Measurements from ENCODE around the gene RAI14. TPM values are rescaled to one million over a fixed set of nuclear protein-coding genes. Genes with fewer than 3 reads are reported as not detected.

Gene RAI14
- total RNA-seq, 2 experiments from 2014 or later, result 7.9 to 9.0 TPM

DNA sequence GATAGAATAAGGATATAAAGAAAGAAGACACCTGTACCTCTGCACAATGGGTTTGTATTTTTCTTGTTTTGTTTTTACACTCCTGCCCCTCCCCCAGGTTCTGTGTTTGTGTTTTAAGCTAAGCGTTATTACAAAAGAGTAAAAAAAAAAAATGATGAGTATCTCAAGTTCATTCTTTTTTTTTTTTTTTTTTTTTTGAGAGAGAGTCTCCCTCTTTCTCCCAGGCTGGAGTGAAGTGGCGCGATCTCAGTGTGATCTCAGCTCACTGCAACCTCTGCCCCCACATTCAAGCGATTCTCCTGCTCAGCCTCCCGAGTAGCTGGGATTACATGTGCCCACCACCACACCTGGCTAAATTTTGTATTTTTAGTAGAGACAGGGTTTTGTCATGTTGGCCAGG, 29.4 kb upstream of the RAI14 start:
- H3K36me3 Mint-ChIP-seq, result no peaks in the 10 kb centered on the region
- no peaks in the 10 kb centered on the region for H3K9me3 Mint-ChIP-seq
- H3K4me3 Mint-ChIP-seq, result no peak overlapping the region
- no peak for DNase-seq
- peaks cover 25% of the 10 kb centered on the region for H3K27me3 Mint-ChIP-seq
- H3K27ac Mint-ChIP-seq, result no peak overlapping the region
- H3K4me1 Mint-ChIP-seq, result peaks cover 9% of the 10 kb centered on the region

DNA sequence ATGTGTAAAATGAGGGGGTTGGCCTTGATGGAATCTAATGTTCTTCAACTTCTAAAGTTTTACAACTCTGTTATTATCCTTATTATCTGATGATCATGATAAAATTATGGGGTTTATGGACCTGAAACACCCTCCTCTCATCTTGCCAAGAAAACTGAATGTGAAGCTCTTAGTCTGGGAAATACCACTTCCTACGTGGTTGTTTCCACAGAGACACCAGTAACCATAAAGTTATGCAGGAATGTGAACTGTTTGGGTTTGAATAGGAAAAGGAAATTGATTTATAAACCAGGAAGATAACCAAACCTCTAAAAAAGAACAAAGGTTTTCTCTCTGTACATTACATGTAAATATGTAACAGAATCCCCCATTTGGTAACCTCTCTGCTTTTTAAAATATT, 28.3 kb upstream of the RAI14 start:
- Mint-ChIP-seq H3K36me3 (no peaks in the 10 kb centered on the region), H3K4me3 (no peak overlapping the region), H3K4me1 (no peaks in the 10 kb centered on the region), H3K9me3 (no peaks in the 10 kb centered on the region), H3K27me3 (peaks cover 22% of the 10 kb centered on the region), H3K27ac (no peak overlapping the region)
- no peak for DNase-seq

DNA sequence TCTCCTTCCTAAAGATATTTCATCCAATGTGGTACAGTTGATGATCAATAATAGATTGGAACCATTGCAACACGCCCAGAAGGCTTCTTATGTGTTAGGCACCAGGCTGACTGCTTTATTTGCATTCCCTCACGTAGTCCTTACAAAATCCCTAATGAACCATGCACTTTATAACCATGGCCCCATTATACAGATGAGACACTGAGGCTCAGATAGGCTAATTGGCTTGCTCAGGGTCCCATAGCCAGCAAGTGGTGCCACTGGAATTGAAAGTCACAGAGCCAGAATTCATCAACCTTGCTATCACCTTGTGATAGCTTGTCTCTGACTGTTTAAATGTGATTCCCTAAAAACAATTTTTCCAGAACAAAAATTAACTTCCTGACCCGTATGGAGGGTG, 27.8 kb upstream of the RAI14 start:
- Mint-ChIP-seq H3K4me1 (no peaks in the 10 kb centered on the region), H3K27ac (no peak overlapping the region), H3K4me3 (no peak overlapping the region), H3K9me3 (no peaks in the 10 kb centered on the region), H3K27me3 (peaks cover 22% of the 10 kb centered on the region), H3K36me3 (no peaks in the 10 kb centered on the region)
- DNase-seq, result no peak

DNA sequence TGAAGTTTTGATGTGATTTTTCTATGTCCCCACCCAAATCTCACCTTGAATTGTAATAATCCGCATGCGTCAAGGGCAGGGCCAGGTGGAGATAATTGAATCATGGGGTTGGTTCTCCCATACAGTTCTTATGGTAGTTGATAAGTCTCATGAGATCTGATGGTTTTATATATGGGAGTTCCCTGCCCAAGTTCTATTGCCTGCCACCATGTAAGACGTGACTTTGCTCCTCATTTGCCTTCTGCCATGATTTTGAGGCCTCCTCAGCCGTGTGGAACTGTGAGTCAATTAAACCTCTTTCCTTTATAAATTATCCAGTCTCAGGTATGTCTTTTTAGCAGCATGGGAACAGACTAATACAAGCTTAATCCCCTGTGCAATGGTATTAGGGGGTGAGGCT, 25.5 kb upstream of the RAI14 start:
- Mint-ChIP-seq H3K27ac (no peak overlapping the region), H3K36me3 (no peaks in the 10 kb centered on the region), H3K27me3 (peaks cover 16% of the 10 kb centered on the region), H3K4me1 (no peaks in the 10 kb centered on the region), H3K4me3 (no peak overlapping the region), H3K9me3 (no peaks in the 10 kb centered on the region)
- DNase-seq, result no peak

DNA sequence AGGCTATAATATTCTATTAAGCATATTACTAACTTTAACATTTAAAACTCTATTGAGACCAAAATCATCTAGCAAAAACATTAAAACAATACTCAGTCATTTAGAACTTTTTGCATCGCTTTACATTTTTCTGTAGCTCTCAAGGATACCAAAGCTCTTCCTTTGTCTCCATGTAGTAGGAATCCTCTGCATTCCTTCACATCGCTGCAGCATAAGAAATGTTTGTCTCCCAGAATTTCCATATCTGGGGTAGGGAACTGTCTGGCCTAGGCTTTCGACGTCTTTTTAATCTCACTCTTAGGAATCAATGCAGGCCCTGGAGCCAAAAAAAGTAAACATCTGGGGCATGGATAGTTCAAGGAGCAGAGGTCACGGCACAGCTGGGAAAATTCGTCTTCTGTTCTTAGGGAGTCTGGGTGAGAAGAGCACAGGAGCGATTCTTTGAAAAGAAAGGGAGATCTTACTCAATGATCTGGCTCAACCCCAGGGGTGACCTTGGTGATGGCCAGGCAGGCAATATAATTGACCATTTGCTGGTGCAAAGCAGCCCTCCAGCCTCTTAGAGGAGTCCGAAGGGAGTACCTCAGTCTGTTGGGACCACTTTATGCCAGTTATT, 23.2 kb upstream of the RAI14 start:
- Mint-ChIP-seq H3K4me3 (no peak overlapping the region), H3K36me3 (no peaks in the 10 kb centered on the region), H3K9me3 (peaks cover 1% of the 10 kb centered on the region), H3K4me1 (no peaks in the 10 kb centered on the region), H3K27me3 (peaks cover 13% of the 10 kb centered on the region), H3K27ac (no peak overlapping the region)
- DNase-seq, result no peak

DNA sequence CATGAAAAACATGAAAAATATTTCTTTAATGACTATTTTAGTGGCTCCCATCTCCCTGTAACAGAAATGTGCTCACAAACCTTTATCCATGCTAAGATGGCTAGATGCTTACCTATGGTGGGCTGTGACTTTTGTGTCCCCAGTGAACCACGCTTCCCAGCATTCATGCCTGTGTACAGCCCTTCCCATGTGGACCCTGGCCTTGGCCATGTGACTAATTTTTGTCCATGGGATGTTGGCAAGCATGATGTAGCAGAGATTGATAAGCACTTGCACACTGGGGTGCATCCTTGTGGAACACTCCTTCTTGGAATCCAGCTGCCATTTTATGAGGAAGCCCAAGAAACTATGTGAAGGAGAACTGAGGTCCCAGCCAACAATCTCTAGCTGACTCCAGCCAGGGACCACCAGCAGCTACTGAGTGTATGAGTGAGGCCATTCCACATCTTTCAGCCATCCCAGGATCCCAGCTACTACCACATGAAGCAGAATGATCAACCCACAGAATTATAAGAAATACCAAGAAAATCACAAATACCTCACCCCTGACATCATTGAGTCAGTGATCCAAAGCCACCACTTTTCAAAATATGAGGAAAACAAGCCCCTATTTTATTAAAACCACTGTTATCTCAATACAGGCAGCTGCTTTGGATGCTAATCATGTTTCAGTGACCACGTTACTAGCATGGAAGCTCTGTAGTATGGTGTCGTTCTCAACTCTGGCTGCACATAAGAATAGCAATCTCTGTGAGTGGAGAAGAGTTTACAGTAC, 16.1 kb upstream of the RAI14 start:
- Mint-ChIP-seq H3K9me3 (peaks cover 1% of the 10 kb centered on the region), H3K27me3 (peaks cover 14% of the 10 kb centered on the region), H3K4me3 (no peak overlapping the region), H3K36me3 (no peaks in the 10 kb centered on the region), H3K4me1 (no peaks in the 10 kb centered on the region), H3K27ac (no peak overlapping the region)
- no peak for DNase-seq

DNA sequence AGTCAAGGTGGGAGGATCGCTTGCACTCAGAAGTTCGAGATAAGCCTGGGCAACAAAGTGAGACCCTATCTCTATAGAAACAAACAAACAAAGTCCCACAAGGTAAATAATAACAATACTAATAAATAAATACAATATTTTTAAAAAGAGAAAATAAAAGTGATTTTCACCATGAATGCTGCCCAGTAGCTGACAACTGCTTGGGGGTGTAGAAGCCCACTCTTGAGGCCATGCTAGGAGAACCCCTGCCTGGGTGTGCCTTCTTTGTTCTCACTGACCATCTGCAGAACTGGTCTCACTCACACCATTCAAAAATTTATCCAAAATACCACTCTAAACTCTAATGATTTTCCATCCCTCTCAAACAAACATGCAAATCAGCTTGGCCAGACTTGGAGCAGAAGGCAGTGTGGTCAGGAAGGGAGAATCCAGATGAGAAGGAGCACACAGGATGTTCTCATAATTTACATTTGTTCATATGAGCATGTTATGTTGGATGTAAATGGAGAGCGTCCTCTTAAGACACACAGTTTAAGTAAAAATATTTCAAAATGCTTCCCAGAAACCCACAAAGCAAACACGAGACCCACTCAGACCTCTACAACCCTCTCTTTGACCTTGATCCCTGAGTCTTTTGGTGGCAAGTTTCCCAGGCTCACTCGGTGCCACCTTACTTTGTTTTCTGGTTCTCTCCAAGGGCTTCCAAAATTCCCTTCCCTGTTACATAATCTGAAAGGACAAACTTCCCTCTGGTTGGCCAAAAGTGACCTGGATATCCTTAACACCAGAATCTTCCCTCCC, 7.9 kb upstream of the RAI14 start:
- no peaks in the 10 kb centered on the region for H3K4me1 Mint-ChIP-seq
- H3K9me3 Mint-ChIP-seq, result no peaks in the 10 kb centered on the region
- no peak overlapping the region for H3K27ac Mint-ChIP-seq
- H3K27me3 Mint-ChIP-seq, result peaks cover 54% of the 10 kb centered on the region
- no peak overlapping the region for H3K4me3 Mint-ChIP-seq
- H3K36me3 Mint-ChIP-seq, result no peaks in the 10 kb centered on the region
- DNase-seq, result no peak

DNA sequence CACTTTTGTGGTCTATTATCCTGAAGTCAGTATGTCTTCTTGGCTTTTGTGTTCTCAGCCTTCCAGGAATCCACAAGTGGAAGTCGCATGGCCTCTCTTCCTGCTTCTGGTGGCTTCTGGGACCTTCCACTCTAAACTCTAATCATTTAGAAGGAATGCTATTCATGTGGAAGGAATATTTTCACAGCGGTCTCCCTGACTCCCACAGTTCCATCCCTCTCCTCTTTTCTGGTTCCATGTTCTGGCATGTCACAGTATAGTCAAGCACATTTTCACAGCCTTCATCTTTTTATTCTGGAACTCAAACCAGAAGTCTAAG, 7.3 kb upstream of the RAI14 start:
- Mint-ChIP-seq H3K36me3 (no peaks in the 10 kb centered on the region), H3K27ac (no peak overlapping the region), H3K27me3 (peaks cover 55% of the 10 kb centered on the region), H3K4me3 (no peak overlapping the region), H3K4me1 (no peaks in the 10 kb centered on the region), H3K9me3 (no peaks in the 10 kb centered on the region)
- DNase-seq, result no peak

DNA sequence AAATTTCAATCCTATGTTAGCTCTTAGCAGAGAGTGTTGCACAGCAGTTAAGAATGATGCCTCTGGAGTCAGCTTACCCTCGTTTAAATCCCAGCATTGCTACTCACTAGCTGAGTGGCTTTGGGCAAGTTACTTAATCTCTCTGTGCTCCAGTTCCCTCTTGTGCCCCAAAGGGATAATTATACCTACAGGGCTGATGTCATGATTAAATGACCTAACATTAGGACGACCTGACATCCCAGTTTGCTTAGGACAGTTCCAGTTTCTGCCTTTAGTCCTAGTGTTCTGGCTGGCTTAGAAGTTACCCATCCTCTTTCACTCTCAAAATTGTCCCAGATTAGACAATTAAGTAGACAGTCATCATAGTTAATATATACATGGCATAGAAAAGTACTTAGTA, 4.3 kb upstream of the RAI14 start:
- no peak overlapping the region for H3K4me3 Mint-ChIP-seq
- no peaks in the 10 kb centered on the region for H3K9me3 Mint-ChIP-seq
- H3K36me3 Mint-ChIP-seq, result no peaks in the 10 kb centered on the region
- H3K27ac Mint-ChIP-seq, result no peak overlapping the region
- H3K27me3 Mint-ChIP-seq, result peaks cover 57% of the 10 kb centered on the region
- DNase-seq, result no peak
- peaks cover 8% of the 10 kb centered on the region for H3K4me1 Mint-ChIP-seq

DNA sequence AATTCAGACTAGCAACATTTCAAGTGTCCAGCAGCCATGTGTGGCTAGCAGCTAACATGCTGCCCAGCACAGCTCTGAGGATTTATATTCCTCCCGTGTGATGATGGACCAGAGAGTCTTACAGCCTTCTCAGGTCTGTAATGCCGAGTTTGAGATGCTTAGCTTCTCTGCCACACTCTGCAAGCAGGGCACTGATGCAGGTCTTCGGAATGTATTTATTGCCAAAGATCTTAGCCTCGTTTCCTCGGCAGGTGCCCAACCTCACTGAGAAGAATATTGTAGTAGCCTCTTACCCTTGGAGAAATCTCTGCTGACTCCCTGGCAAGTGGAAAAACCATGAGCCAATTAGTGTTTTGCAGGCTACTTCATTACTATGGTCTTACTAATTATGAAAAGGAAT, 3.7 kb upstream of the RAI14 start:
- Mint-ChIP-seq H3K4me1 (peaks cover 9% of the 10 kb centered on the region), H3K27me3 (peaks cover 60% of the 10 kb centered on the region), H3K9me3 (no peaks in the 10 kb centered on the region), H3K36me3 (no peaks in the 10 kb centered on the region), H3K27ac (no peak overlapping the region), H3K4me3 (no peak overlapping the region)
- DNase-seq, result no peak

DNA sequence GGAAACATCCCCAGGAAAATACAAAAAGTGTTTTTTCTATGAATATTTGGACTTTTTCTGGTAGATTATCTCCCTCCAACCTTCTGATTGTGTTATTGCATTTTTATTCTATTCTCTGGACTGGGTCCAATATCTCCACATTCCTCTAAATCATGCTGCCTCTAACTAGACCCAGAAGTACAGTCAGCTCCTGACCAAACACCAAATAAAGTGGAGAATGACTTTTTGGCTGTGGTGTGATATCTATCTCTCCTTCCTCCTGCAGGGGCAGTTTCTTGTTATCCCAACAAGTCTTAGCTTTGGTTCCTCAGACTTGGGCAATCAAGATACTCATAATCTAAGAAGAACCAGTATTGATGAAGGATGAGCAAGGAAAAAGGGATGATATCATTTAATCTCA, 3.2 kb upstream of the RAI14 start:
- Mint-ChIP-seq H3K4me3 (no peak overlapping the region), H3K27ac (no peak overlapping the region), H3K36me3 (no peaks in the 10 kb centered on the region), H3K9me3 (no peaks in the 10 kb centered on the region), H3K4me1 (peaks cover 13% of the 10 kb centered on the region), H3K27me3 (peaks cover 64% of the 10 kb centered on the region)
- DNase-seq, result no peak

DNA sequence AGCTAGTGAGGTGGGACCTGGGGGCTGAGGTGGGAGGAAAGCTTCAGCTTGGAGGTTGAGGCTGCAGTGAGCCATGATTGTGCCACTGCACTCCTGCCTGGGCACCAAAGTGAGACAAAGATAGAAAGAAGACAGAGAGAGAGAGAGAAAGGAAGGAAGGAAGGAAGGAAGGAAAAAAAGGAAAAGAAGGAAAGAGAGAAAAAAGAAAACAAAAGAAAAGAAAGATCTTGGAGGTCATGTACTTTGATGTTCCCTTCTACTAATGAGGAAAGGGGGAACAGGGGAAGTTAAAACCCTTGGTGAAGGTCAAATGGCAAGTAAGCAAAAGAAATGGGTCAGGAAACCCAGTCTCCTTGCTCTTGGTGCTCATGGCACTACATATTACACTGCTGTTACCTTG, 2.4 kb upstream of the RAI14 start:
- no peak overlapping the region for H3K27ac Mint-ChIP-seq
- H3K27me3 Mint-ChIP-seq, result peaks cover 64% of the 10 kb centered on the region
- no peak overlapping the region for H3K4me3 Mint-ChIP-seq

DNA sequence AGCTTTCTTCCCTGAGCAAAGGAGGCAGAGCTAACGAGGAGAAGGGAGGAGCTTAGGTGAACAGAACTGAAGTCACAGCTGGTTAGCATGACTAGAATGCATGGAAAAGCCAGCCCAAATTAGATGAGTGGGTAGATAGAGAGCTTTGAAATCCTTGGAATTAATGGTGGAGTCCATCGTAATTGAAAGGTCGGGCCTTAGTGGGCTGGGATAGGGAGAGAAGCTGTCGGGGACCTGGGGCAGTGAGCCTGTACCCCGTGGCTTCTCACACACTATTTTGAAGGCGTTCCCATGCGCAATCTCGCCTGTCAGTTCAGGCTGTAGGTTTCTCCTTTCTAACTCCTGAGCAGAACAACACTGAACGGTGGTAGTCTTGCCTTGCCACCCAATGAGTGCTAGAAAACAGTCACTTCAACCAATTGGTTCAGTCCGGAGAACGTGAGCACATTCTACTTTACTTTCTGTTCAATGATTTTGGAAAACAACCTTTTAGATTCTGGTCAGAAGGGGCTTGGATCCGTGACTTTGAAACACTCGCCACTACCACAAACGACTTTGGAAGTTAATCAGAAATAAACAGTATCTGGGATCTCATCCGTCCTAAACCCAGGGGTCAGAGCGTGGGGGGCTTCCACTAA, 655 bp upstream of the RAI14 start:
- peak; percentile 17 for DNase-seq
- Mint-ChIP-seq H3K36me3 (no peaks in the 10 kb centered on the region), H3K27ac (peak overlapping the region; percentile 34), H3K9me3 (no peaks in the 10 kb centered on the region), H3K4me1 (peaks cover 15% of the 10 kb centered on the region), H3K27me3 (peaks cover 68% of the 10 kb centered on the region), H3K4me3 (peak overlapping the region; percentile 81)

More for the DNA sequence above, 2.4 kb upstream of the RAI14 start:
- H3K36me3 Mint-ChIP-seq, result no peaks in the 10 kb centered on the region
- DNase-seq, result no peak
- no peaks in the 10 kb centered on the region for H3K9me3 Mint-ChIP-seq
- peaks cover 15% of the 10 kb centered on the region for H3K4me1 Mint-ChIP-seq

DNA sequence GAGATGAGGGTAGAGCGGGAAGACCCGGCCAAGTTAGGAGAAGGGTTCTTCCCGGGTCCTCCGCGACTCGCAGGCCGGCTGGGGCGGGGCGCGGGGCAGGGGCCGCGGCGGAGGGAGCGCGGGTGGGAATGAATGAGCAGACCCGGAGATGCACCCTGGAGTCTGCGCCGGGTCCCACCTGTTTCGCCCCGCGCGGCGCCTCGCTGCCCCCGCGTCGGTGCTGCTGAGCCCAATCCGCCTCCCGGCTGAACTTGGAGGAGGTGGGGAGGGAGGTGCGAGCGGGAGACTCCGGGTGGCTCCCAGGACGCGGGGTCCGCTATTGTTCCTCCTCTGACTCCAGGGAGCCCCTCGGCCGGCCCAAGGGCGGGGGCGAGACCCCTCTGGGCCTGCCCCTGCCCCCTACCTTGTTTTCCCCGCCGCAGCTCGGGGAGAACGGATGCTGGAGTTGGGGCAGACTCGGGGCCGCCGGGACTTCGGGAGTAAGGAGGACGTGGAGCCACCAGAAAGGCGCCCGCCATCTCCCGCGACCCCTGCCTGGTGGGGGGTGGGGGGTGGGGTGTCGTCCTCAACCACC, 659 bp downstream of the RAI14 start:
- H3K9me3 Mint-ChIP-seq, result no peaks in the 10 kb centered on the region
- no peaks in the 10 kb centered on the region for H3K36me3 Mint-ChIP-seq
- no peak overlapping the region for H3K27ac Mint-ChIP-seq
- DNase-seq, result peak; percentile 31
- H3K4me3 Mint-ChIP-seq, result peak overlapping the region; percentile 72
- peaks cover 15% of the 10 kb centered on the region for H3K4me1 Mint-ChIP-seq
- peaks cover 70% of the 10 kb centered on the region for H3K27me3 Mint-ChIP-seq

Measured in activated naive CD8-positive, alpha-beta T cell treated with anti-CD3 and anti-CD28 coated beads for 36 hours (primary cell).